ENCODE measurements around the gene CFAP299.

- no peak for TF ChIP-seq YY1 (IDR thresholded peaks at IDR 0.05; ENCODE audit: insufficient read depth, insufficient read length)
- TF ChIP-seq ZNF274 (IDR thresholded peaks at IDR 0.05; ENCODE audit: low read depth, low read length), result no peak
- no peak for TF ChIP-seq SUZ12 (IDR thresholded peaks at IDR 0.05; ENCODE audit: extremely low read depth, insufficient read depth, insufficient read length)
These were observed 116.5 kb downstream of the CFAP299 start for GRCh38 chr4:80452055-80452454.
